Measurements from ENCODE around the gene RHOV.
A peak's percentile ranks its signal among the peaks of the same experiment; 100 is the strongest.

The RHOV gene

GRCh38 chr15:40843885-40844695 lies 29.9 kb downstream of the RHOV start, which contains the start of gene SPINT1:
Gene SPINT1 (plus strand): TSS chr15:40844048. CDS start chr15:40844555, 507 bp downstream.
- DNase-seq: peak; percentile 79

GRCh38 chr15:40843261-40843884 lies 30.7 kb downstream of the RHOV start:
- no peak for DNase-seq

DNA sequence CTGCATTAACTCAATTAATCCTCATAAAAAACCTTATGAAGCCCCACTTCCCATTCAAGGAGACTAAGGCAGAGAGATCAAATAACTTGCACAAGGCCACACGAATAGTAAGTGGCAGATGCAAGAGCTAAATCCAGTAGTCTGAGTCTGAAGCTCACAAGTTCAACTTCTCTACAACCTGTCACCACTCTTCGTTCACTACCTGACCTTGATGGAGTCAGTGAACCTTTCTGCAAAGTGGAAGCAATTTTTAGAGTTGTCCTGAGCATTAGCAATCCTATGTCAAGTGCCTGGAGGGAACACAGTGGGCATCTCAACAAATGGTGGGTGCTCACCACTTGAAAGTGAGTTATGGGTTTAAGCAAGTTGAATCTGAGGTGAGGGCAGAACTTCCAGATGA lies 32.3 kb downstream of the RHOV start:
- no peak for DNase-seq

GRCh38 chr15:40838756-40839155 lies 35.3 kb downstream of the RHOV start:
- DNase-seq: no peak

DNA sequence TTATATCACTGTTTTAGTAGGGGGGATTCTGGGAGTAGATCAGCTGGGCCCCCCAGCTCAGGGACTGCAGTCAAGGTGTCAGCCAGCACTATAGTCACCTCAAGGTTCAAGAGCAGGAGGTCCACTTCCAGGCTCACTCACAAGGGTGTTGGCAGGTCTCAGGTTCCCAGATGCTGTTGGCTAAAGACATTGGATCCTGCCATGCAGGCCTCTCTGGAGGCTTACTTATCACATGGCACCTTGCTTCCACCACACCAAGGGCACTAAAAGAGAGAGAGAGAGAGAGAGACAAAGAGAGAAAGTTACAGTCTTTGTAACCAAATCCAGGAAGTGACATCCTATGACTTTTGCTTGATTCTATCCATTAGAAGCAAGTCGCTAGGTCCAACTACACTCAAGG lies 38.0 kb downstream of the RHOV start:
- DNase-seq: no peak

- no peak for DNase-seq
Measured at GRCh38 chr15:40832903-40833302, 41.1 kb downstream of the RHOV start.

GRCh38 chr15:40831861-40832260 lies 42.2 kb downstream of the RHOV start:
- DNase-seq: no peak

DNA sequence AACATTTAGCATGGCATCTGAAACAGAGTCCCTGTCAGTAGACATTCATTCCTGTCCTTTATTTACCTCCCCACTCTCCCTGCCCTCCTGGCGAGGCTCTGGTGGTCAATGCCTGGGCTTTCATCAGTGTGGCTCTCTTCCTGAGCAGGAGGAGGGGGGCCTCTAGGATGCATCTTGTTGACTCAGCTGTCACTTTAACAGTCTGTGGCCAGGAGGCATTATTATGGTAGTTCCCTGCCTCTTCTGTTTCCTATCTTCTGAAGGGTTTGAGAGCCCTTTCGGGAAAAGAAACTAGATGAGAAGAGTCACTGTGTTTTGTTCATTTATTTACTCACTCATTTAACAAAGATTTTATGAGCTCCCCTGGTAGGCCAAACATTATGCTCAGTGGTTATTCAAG lies 43.1 kb downstream of the RHOV start:
- DNase-seq: no peak

- DNase-seq: no peak
Measured at GRCh38 chr15:40829115-40829514, 44.9 kb downstream of the RHOV start.

DNA sequence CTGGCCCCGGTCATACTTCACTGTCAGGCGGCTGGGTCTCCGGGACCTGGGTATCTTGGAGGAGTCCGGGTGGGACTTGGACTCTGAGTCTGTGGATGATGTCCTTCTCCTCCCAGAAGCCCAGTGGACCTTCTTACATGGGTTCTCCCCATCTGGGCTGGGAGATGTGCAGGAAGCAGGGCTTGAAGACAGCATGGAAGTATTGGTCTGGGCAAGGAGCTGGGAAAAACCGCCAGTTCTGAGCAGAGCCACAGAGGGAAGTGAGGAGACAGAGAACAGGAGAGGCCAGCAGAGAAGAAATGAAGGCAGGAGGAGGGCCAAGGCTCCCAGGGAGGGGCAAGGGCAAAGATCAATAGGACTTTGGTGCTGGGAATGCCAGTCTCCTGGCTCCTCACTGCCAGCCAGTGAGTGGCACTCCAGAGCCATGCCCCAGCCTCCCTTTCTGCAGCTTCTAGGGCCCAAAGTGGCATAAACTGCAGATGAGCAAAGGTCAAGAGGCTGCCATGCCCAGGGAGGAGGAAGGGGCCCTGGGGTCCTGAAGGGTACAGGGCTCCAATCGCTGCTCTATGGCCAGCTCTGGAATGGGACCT lies 45.5 kb downstream of the RHOV start, which contains the start of gene PPP1R14D:
TSS of gene PPP1R14D (minus strand) at position 262 of the 590 bp plus-strand sequence. CDS start at position 195, 67 bp downstream.
- DNase-seq: no peak

DNA sequence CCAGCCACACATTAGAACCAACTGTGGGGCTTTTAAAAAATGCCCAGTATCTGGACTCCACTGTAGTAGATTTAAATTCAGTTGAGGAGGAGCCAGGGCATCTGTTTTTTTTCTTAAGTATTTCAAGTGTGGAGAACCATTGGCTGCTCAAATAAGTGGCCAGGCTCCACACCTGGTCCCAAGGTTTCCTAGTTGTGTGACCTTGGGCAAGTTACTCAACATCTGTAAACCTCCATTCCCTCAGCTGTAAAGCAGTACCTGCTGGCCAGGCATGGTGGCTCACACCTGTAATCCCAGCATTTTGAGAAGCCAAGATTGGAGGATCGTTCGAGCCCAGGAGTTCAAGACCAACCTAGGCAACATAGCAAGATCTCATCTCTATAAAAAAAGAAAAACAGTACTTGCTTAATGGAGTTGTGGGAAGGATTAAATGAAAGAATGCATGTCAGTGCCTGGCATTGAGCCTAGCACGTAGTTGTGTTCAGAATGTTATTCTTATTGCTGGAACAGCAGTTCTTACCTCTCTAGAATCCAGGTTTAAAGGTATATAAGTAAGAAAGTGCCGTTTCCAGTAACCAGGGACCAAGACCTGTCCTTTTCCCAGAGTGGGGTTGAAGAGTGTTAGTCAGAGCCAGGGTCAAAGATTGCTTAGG lies 47.5 kb downstream of the RHOV start:
- DNase-seq: no peak

- DNase-seq: no peak
Measured at GRCh38 chr15:40825661-40826422, 48.2 kb downstream of the RHOV start.

DNA sequence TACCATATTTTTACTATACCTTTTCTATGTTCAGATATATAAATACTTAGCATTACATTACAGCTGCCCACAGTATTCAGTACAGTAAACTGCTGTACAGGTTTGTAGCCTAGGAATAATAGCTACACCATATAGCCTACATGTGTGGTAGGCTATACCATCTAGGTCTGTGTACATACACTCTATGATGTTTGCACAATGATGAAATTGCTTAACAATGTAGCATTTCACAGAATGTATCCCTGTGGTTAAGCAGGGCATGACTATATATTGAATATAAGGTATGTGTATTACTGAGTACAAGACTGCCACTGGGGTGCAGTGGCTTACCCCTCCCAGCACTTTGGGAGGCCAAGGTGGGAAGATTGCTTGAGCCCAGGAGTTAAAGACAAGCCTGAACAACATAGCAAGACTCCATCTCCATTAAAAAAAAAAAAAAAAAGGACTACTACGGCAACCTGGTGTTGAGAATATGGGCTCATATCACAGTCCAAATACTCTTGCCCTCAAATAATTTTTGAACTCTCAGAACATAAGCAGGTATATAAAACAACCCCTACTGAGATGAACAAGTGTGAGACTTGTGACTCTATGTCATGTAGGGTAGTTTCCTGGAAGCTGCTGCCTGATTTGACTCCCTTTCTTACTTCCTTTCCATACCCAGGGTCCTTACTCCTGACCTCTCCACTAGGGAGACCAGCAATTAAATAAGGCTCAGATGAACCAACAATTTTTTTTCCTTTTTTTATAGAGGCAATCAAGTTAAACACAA lies 50.3 kb downstream of the RHOV start:
- no peak for DNase-seq

Data from stimulated activated naive CD4-positive, alpha-beta T cell treated with Interleukin-2 at 50 U/mL for 16 hours (primary cell).